HG03175 (cell line): ENCODE results near the gene SIGLEC6.

Source experiments
- ATAC-seq: cut with Tn5 transposase; IDR thresholded peaks from one replicate; pipeline ENCODE4 v1.9.1; 2021; ENCODE audit warnings: mild to moderate bottlenecking, moderate library complexity; ENCODE audit not compliant: unreplicated experiment

The SIGLEC6 gene

GRCh38 chr19:51548891-51549305 is 17.4 kb upstream of the SIGLEC6 start:
- no peak for ATAC-seq

- ATAC-seq: no peak
Observed at GRCh38 chr19:51548213-51548651, 16.8 kb upstream of the SIGLEC6 start.

GRCh38 chr19:51547397-51548212 is 16.1 kb upstream of the SIGLEC6 start:
- ATAC-seq: no peak

GRCh38 chr19:51546650-51547396 is 15.4 kb upstream of the SIGLEC6 start:
- ATAC-seq: no peak

- ATAC-seq: no peak
Observed at GRCh38 chr19:51546107-51546649, 14.7 kb upstream of the SIGLEC6 start.

GRCh38 chr19:51544038-51544437 is 12.6 kb upstream of the SIGLEC6 start:
- ATAC-seq: no peak

- no peak for ATAC-seq
Observed at GRCh38 chr19:51542699-51543098, 11.2 kb upstream of the SIGLEC6 start.

- ATAC-seq: no peak
Observed at GRCh38 chr19:51541458-51542357, 10.2 kb upstream of the SIGLEC6 start.

GRCh38 chr19:51539821-51540366 is 8.4 kb upstream of the SIGLEC6 start:
- no peak for ATAC-seq

- no peak for ATAC-seq
Observed at GRCh38 chr19:51535535-51535934, 4.1 kb upstream of the SIGLEC6 start.

- ATAC-seq: no peak
Observed at GRCh38 chr19:51530616-51531015, 854 bp downstream of the SIGLEC6 start.

GRCh38 chr19:51529301-51529700 is 2.2 kb downstream of the SIGLEC6 start:
- ATAC-seq: no peak

GRCh38 chr19:51525651-51526050 is 5.8 kb downstream of the SIGLEC6 start:
- no peak for ATAC-seq

GRCh38 chr19:51524666-51525264 is 6.7 kb downstream of the SIGLEC6 start:
- ATAC-seq: no peak

- no peak for ATAC-seq
Observed at GRCh38 chr19:51521781-51522180, 9.7 kb downstream of the SIGLEC6 start.

GRCh38 chr19:51521357-51521756 is 10.1 kb downstream of the SIGLEC6 start:
- no peak for ATAC-seq

- no peak for ATAC-seq
Observed at GRCh38 chr19:51520728-51521127, 10.7 kb downstream of the SIGLEC6 start.

GRCh38 chr19:51514866-51515481 is 16.5 kb downstream of the SIGLEC6 start:
- no peak for ATAC-seq

- ATAC-seq: no peak
Observed at GRCh38 chr19:51513968-51514367, 17.5 kb downstream of the SIGLEC6 start.

- ATAC-seq: no peak
Observed at GRCh38 chr19:51511353-51511752, 20.1 kb downstream of the SIGLEC6 start.
